CD14-positive monocyte (primary cell): ENCODE measurements around the gene RPL10. TPM values are rescaled to one million over a fixed set of nuclear protein-coding genes. Genes with fewer than 3 reads are reported as not detected.

Source experiments
- DNase-seq, 3 donors: peaks; one replicate each; pipeline ENCODE4 v3.0.0-alpha.2; 2011 to 2022
- H2AFZ ChIP-seq: 2 replicates; pipeline ENCODE4 v1.6.0; 2012; ENCODE audit warnings: mild to moderate bottlenecking, low read depth, low read length, inconsistent platforms; ENCODE audit not compliant: insufficient read depth, poor library complexity, severe bottlenecking
- H3K27ac ChIP-seq, 2 donors: 1 replicate in 1 of 2; 2 replicates in 1 of 2; pipeline ENCODE4 v1.5.1; 2012 to 2013; ENCODE audit warnings: low read length in 2 of 2, control low read depth in 1 of 2, inconsistent platforms in 1 of 2, low read depth in 1 of 2, mild to moderate bottlenecking in 1 of 2
- H3K27me3 ChIP-seq, 2 donors: one replicate each; pipeline versions ENCODE4 v1.6.0 to v1.6.1; 2011 to 2013; ENCODE audit warnings: low read length in 2 of 2; ENCODE audit not compliant: control insufficient read depth in 2 of 2, insufficient read depth in 2 of 2
- H3K36me3 ChIP-seq, 2 donors: replicated peaks in 1 of 2; 1 replicate in 1 of 2; 2 replicates in 1 of 2; pipeline versions ENCODE4 v1.5.1 to v1.6.1; 2012 to 2013; ENCODE audit warnings: low read length in 2 of 2, control low read depth in 1 of 2, inconsistent platforms in 1 of 2, mild to moderate bottlenecking in 1 of 2; ENCODE audit not compliant: insufficient read depth in 2 of 2, control insufficient read depth in 1 of 2
- H3K4me1 ChIP-seq, 2 donors: 1 replicate in 1 of 2; 2 replicates in 1 of 2; pipeline versions ENCODE4 v1.5.1 to v1.6.1; 2012 to 2013; ENCODE audit warnings: low read length in 2 of 2, control low read depth in 1 of 2, inconsistent platforms in 1 of 2, mild to moderate bottlenecking in 1 of 2, moderate library complexity in 1 of 2; ENCODE audit not compliant: insufficient read depth in 2 of 2, control insufficient read depth in 1 of 2
- H3K4me2 ChIP-seq: replicated peaks from 2 replicates; pipeline ENCODE3; 2012; ENCODE audit warnings: low read length, moderate library complexity, mild to moderate bottlenecking; ENCODE audit not compliant: poor library complexity, severe bottlenecking; ENCODE audit errors: extremely low read depth
- H3K4me3 ChIP-seq, 3 experiments: fragments of 200-600 bp in 1 of 3; sonication (generic) in 1 of 3; replicated peaks in 1 of 3; 1 replicate in 2 of 3; 2 replicates in 1 of 3; pipeline ENCODE4 v1.5.1; 2011 to 2013; ENCODE audit warnings: low read length in 3 of 3, mild to moderate bottlenecking in 3 of 3, control low read depth in 2 of 3, low read depth in 2 of 3, inconsistent platforms in 1 of 3, moderate library complexity in 1 of 3
- H3K79me2 ChIP-seq: 2 replicates; pipeline ENCODE4 v1.6.0; 2012; ENCODE audit warnings: mild to moderate bottlenecking, control low read depth, inconsistent platforms, low read length, moderate library complexity; ENCODE audit not compliant: insufficient read depth
- H3K9ac ChIP-seq: 2 replicates; pipeline ENCODE4 v1.6.0; 2017; ENCODE audit warnings: low read length, mild to moderate bottlenecking; ENCODE audit not compliant: insufficient read depth, poor library complexity, severe bottlenecking
- H3K9me3 ChIP-seq, 2 donors: replicated peaks in 1 of 2; 1 replicate in 1 of 2; 2 replicates in 1 of 2; pipeline versions ENCODE4 v1.5.1 to v1.6.1; 2012 to 2013; ENCODE audit warnings: low read length in 2 of 2, control low read depth in 1 of 2; ENCODE audit not compliant: control insufficient read depth in 1 of 2, insufficient read depth in 1 of 2
- H4K20me1 ChIP-seq: 2 replicates; pipeline ENCODE4 v1.6.0; 2012; ENCODE audit warnings: mild to moderate bottlenecking, low read length, control low read depth, moderate library complexity; ENCODE audit not compliant: insufficient read depth
- H3K27ac Mint-ChIP-seq, 7 donors: one replicate each; pipeline ENCODE4 v1.8.0; 2020; ENCODE audit warnings: mild to moderate bottlenecking in 7 of 7, mixed read lengths in 7 of 7, moderate library complexity in 6 of 7, inconsistent platforms in 2 of 7
- H3K27me3 Mint-ChIP-seq, 3 donors: one replicate each; pipeline ENCODE4 v1.8.0; 2021 to 2022; ENCODE audit warnings: low read depth in 3 of 3, mild to moderate bottlenecking in 3 of 3, mixed read lengths in 3 of 3, moderate library complexity in 3 of 3, inconsistent platforms in 1 of 3
- H3K36me3 Mint-ChIP-seq, 2 donors: one replicate each; pipeline ENCODE4 v1.8.0; 2020; ENCODE audit warnings: mixed read lengths in 2 of 2, inconsistent platforms in 1 of 2, mild to moderate bottlenecking in 1 of 2
- H3K4me1 Mint-ChIP-seq: one replicate; pipeline ENCODE4 v1.8.0; 2020; ENCODE audit warnings: mild to moderate bottlenecking, mixed read lengths
- H3K4me3 Mint-ChIP-seq, 2 donors: one replicate each; pipeline ENCODE4 v1.8.0; 2020; ENCODE audit warnings: mild to moderate bottlenecking in 2 of 2, mixed read lengths in 2 of 2, moderate library complexity in 1 of 2
- H3K9me3 Mint-ChIP-seq, 7 donors: one replicate each; pipeline ENCODE4 v1.8.0; 2020 to 2022; ENCODE audit warnings: mixed read lengths in 7 of 7, mild to moderate bottlenecking in 6 of 7, moderate library complexity in 6 of 7, inconsistent platforms in 2 of 7
- CTCF ChIP-seq: fragments of 200-600 bp; IDR thresholded peaks from one replicate; pipeline ENCODE4 v1.8.0; 2022; ENCODE audit warnings: antibody characterized with exemption, mild to moderate bottlenecking
- WGBS: methylation state at CpG from one replicate; pipeline ENCODE4 v1.1.5; 2013; ENCODE audit warnings: missing lambda C conversion rate; ENCODE audit not compliant: insufficient coverage; 5-methylcytosine and 5-hydroxymethylcytosine counted together
- intact Hi-C, 2 donors: fragments of 100-400 bp; cut with micrococcal nuclease; formaldehyde crosslinking; loops; one replicate each; pipeline versions ENCODE4 v1.15.0 to v1.15.1; 2023
- polyA plus RNA-seq, 3 donors: library from polyadenylated mRNA; depleted of rRNA in 1 of 3; unstranded in 2 of 3; stranded (reverse) in 1 of 3; fragments of 300-500 nt in 2 of 3; fragments of >200 nt in 1 of 3; fragmentation: Illumina TruSeq in 2 of 3; gene quantifications; 1 replicate in 2 of 3; 2 replicates in 1 of 3; pipeline ENCODE4 v1.2.3, GENCODE V29; 2012 to 2021

The RPL10 gene
- polyA plus RNA-seq, 3 donors: 1,536 to 5,639 (median 1,724) TPM

DNA sequence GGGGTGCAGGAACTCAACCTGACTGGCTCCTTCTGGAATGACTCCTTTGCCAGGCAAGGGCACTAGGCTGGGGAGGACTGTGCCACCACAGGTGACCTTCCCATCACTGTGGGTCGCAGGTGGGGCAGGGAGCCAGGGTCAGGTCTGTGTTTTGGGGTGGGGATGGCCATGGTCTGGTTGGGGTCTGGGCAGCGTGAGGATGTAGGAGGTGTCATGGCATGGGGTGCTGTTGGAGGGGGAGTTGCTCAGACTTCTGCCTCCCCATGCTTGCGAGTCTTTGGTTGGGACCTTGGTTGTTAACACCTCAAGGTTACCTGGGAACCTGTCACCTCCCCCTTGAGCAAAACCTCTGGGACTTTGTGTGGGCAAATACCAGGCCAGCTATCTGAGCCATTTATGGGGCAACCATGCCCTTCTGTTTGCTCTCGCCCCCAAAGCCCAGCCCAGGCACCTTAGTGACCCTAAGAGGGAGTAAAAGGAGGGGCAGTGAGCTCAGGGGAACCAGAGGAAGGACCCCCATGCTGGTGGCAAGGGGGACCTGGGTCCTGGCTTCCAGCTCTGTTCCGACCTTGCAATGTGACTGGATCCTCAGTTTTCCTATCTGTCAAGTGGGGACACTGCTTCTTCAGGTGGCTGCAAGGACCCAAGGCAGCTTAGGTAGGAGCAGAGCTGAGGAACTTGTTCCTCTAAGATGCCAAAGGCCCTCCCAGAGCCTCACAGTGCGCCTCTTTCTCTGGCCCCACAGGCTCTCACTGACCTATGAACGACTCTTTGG, 36.4 kb downstream of the RPL10 start:
- no peak overlapping the region for H2AFZ ChIP-seq
- H3K4me2 ChIP-seq: no peak overlapping the region
- peaks cover 44% of the 10 kb centered on the region for H3K4me1 Mint-ChIP-seq
- peaks cover 41 to 50% of the 10 kb centered on the region in 2 donors for H3K4me1 ChIP-seq
- peaks cover 0 to 5% of the 10 kb centered on the region in 2 donors for H3K9me3 ChIP-seq
- H3K4me3 Mint-ChIP-seq: no peak overlapping the region
- no peak overlapping the region for H3K27ac ChIP-seq
- no peaks in the 10 kb centered on the region for H3K27me3 ChIP-seq
- DNase-seq: no peak
- H3K36me3 ChIP-seq: peaks cover 41 to 45% of the 10 kb centered on the region in 2 donors
- peaks cover 0 to 16% (median 11%) of the 10 kb centered on the region in 7 donors for H3K9me3 Mint-ChIP-seq
- peaks cover 51% of the 10 kb centered on the region for H3K79me2 ChIP-seq
- H3K4me3 ChIP-seq: no peak overlapping the region
- H4K20me1 ChIP-seq: peaks cover 5% of the 10 kb centered on the region
- H3K27ac Mint-ChIP-seq: peak overlapping the region in 1 of 7 donors; percentile 83
- intact Hi-C loops: loop anchor here in 1 of 2 donors (5.0 kb wide), 1 partner anchor 32 kb away; no protein-coding TSS in a partner anchor
- H3K9ac ChIP-seq: no peak overlapping the region
- peaks cover 0 to 15% (median 2%) of the 10 kb centered on the region in 3 donors for H3K27me3 Mint-ChIP-seq
- peaks cover 43 to 55% of the 10 kb centered on the region in 2 donors for H3K36me3 Mint-ChIP-seq
- TF ChIP-seq CTCF: no peak
- 100% methylated on average over 1 of the region's 7 CpGs for WGBS

DNA sequence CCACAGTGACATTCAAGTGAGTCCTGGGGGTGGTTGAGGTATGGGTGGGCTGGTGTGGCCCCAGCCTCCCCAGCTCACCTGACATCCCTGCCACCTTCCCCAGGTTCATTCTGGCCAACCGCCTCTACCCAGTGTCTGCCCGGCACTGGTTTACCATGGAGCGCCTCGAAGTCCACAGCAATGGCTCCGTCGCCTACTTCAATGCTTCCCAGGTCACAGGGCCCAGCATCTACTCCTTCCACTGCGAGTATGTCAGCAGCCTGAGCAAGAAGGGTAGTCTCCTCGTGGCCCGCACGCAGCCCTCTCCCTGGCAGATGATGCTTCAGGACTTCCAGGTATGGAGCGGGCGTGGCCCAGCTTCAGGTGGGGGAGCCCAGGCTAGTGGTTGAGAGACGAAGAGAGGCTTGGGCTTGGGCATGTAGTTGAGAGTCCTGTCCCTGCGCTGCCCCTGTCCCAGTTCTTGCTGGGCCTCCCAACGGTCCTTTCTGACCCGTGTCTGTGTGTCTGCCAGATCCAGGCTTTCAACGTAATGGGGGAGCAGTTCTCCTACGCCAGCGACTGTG, 37.1 kb downstream of the RPL10 start:
- H3K4me2 ChIP-seq: no peak overlapping the region
- intact Hi-C loops: loop anchor here in 1 of 2 donors (5.0 kb wide), 1 partner anchor 33 kb away; no protein-coding TSS in a partner anchor
- Mint-ChIP-seq H3K36me3 (peaks cover 48 to 61% of the 10 kb centered on the region in 2 donors), H3K27me3 (peaks cover 0 to 15% (median 2%) of the 10 kb centered on the region in 3 donors), H3K4me1 (peaks cover 38% of the 10 kb centered on the region), H3K4me3 (no peak overlapping the region), H3K27ac (peak overlapping the region in 3 of 7 donors; percentile 16 to 36 (median 26)), H3K9me3 (peaks cover 0 to 17% (median 11%) of the 10 kb centered on the region in 7 donors)
- peaks cover 12% of the 10 kb centered on the region for H4K20me1 ChIP-seq
- no peak for DNase-seq
- H3K9ac ChIP-seq: no peak overlapping the region
- H3K27ac ChIP-seq: no peak overlapping the region
- H2AFZ ChIP-seq: no peak overlapping the region
- peaks cover 35 to 43% of the 10 kb centered on the region in 2 donors for H3K4me1 ChIP-seq
- 100% methylated on average over 5 of the region's 19 CpGs for WGBS
- no peak overlapping the region for H3K4me3 ChIP-seq
- H3K36me3 ChIP-seq: peaks cover 47 to 49% of the 10 kb centered on the region in 2 donors
- no peak for TF ChIP-seq CTCF
- peaks cover 51% of the 10 kb centered on the region for H3K79me2 ChIP-seq
- peaks cover 0 to 5% of the 10 kb centered on the region in 2 donors for H3K9me3 ChIP-seq
- H3K27me3 ChIP-seq: no peaks in the 10 kb centered on the region
